ENCODE measurements around the gene HTR3B. TPM values are rescaled to one million over a fixed set of nuclear protein-coding genes. Genes with fewer than 3 reads are reported as not detected.

The HTR3B gene
- polyA plus RNA-seq, 1 donor from 2014 or later, result not detected

Other genes with a start within 250 kb of the HTR3B start
- not detected for gene TMPRSS5, start 198.5 kb upstream of the HTR3B start, polyA plus RNA-seq
- gene ZW10, start 131.1 kb upstream of the HTR3B start, polyA plus RNA-seq, result 14.1 TPM
- not detected for gene CLDN25, start 125.0 kb upstream of the HTR3B start, polyA plus RNA-seq
- gene USP28, start 29.2 kb upstream of the HTR3B start, polyA plus RNA-seq, result 79.2 TPM
- 11.3 TPM for gene HTR3A, start 70.3 kb downstream of the HTR3B start, polyA plus RNA-seq
- 9.7 TPM for gene ZBTB16, start 154.9 kb downstream of the HTR3B start, polyA plus RNA-seq